NCI-H187 (cell line): Measurements from ENCODE around the gene UROS.

ENCODE experiments used
- DNase-seq, 2 experiments: peaks; one replicate each; lab custom pipeline; 2025; lab: John Stamatoyannopoulos, UW

UROS gene

DNA sequence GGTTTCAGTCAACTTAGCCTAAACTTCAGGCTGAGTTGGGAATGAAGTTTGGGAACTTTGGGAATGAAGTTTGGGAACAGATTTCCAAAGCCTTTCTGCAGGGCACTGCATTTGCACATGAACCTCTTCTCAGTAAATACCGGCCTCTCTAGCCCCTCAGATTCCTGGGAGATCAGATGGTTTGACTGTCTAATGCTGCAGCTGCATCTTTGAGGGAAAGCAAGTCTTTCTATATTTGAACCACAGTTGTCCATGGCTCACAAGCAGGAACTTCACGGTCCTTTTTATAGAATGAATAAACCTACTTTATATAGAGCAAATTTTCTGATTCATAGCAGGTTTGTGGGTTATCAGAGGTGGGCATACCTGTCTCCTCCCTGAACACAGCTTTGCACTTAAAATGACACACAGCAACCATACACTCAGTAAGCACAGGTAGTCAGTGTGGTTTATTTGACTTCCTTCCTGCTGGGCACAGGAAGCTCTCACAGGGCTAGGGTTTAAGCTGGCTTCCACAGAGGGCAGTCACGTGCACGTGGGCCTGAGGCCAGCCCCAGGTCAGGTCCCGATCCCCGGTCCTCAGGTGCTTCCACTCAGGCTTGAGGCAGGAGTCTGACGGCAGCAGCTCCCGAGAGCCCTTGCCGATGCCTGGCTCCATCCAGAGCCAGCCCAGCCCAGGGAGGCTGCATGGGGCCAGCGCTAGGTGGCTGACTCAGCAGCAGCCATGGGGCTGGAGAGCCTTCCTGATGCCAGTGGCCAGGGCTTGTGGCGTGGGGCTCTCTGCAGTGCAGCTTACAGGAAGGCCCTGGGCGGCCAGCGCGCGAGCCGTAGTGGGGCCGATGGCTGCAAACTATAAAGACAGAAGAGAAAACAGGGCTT is 34.7 kb downstream of the UROS start:
- no peak for DNase-seq

GRCh38 chr10:125785791-125786190 is 37.3 kb downstream of the UROS start:
- DNase-seq = no peak

DNA sequence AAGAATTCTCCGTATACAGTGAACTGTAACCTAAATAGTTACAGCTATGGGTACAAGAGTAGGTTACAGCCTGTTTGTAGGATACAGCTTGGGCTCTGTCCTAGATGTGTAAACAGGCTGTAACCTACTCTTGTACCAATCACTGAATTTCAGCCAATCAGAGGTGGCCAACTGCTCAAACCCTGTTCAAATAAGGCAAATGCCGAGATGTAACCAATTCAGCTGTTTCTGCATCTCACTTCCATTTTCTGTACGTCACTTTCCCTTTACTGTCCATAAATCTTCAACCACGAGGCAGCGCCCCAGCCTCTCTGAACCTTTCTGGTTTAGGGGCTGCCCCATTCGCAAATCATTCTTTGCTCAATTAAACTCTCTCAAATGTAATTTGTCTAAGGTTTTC is 39.1 kb downstream of the UROS start:
- DNase-seq = no peak

DNA sequence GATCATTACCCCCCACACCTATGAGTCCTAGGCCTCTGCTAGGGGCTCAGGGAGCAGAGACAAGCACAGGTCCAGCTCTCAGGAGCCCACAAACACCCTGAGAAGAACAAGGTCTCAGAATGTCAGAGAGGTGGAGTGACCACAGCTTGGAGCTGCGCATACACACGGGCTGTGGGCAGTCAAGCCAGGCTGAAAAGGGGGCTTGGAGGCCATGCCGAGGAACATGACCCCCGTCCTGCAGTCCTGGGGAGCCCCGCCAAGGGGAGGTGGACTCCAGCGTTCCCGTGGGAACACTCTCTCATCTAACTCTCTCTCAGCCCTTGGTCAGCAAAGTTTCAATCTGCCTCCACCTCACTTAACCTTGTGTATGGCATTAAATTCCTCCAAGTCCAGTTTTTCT is 39.6 kb downstream of the UROS start:
- no peak for DNase-seq

DNA sequence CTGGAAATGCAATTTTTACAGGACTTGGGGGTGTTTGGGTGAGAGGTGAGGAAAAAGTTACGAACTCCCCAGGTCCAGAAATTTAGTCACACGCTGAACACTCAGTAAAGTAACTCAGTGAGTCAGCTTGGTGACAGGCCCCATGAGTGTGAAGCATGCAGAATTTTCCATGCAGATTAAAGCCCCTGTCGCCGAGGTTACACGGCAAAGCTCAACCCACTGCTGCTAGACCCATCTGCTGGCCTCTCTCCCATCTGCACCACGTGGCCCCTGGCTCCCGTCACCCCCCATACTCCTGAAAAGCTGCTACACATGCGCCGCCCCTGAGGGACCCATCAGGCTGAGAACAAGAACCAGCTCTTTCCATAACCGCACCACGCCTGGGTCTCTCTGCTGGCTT is 40.4 kb downstream of the UROS start:
- no peak for DNase-seq

- no peak for DNase-seq
These were observed 41.0 kb downstream of the UROS start for GRCh38 chr10:125782054-125782453.

- no peak for DNase-seq
These were observed 41.7 kb downstream of the UROS start for GRCh38 chr10:125781374-125781773.

DNA sequence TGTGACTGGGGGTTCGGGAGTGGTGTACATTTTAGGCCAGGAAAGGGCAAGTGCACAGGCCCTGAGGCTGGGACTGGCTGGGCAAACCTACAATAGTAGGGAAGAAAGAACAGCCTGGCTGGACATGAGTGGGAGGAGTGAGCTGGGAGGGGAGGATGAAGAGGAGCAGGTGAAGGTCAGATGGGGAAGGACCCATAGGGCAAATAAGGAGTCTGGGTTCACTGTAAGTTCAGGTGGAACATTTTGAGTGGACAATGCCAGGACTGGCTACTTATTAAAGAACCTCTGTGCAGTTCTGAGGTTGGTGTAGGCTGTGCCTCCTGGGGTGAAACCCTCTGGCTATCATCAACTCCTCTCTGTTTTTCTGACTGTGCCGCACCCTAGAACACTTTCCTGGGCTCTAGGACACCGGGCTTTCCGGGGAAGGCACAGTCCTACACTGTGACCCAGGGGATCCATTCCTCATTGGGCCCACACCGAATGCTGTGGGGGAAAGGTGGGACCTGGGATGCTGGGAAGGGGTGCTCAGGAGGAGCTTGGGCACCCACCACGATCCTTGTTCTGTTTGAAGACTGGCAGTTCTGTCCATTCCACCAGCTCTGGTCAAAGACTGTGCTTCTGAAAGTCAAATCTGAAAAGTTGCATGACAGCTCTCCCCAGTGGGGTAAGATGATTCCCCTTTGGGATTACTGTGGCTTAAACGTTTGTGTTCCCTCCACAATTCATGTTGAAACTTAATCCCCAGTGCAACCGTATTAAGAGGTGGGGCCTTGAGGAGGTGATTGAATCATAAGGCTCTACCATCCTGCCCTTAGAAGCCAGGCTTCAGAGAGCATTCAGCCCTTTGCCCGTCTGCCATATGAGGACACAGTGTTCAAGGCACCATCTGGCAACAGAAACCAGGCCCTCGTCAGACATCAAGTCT is 43.4 kb downstream of the UROS start:
- no peak for DNase-seq

GRCh38 chr10:125778556-125778955 is 44.5 kb downstream of the UROS start:
- DNase-seq = no peak

- no peak for DNase-seq
These were observed 45.3 kb downstream of the UROS start for GRCh38 chr10:125777806-125778205.

- DNase-seq = no peak
These were observed 47.5 kb downstream of the UROS start, which contains the start of gene MMP21 for GRCh38 chr10:125775491-125776106. Gene MMP21, minus strand, starts transcription at chr10:125775821. Its CDS starts 0 bp downstream, at chr10:125775821.

GRCh38 chr10:125774581-125775191 is 48.4 kb downstream of the UROS start:
- no peak for DNase-seq

GRCh38 chr10:125773687-125774543 is 49.1 kb downstream of the UROS start:
- no peak for DNase-seq

DNA sequence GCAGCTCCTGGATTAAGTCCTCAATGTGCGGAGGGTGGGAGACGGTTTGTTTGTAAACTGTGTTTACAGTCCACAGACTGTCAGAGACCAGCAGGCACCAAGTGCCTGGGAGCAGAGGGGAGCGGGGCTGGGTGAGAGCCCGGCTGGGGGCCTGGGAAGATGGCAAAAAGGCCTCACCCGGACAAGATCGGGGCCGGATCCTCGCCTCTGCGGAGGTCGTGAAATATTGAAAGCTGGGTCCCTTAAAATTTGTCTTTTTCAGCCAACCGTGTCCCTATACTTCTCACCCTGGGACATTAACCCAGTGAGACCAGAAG is 50.2 kb downstream of the UROS start:
- no peak for DNase-seq

DNA sequence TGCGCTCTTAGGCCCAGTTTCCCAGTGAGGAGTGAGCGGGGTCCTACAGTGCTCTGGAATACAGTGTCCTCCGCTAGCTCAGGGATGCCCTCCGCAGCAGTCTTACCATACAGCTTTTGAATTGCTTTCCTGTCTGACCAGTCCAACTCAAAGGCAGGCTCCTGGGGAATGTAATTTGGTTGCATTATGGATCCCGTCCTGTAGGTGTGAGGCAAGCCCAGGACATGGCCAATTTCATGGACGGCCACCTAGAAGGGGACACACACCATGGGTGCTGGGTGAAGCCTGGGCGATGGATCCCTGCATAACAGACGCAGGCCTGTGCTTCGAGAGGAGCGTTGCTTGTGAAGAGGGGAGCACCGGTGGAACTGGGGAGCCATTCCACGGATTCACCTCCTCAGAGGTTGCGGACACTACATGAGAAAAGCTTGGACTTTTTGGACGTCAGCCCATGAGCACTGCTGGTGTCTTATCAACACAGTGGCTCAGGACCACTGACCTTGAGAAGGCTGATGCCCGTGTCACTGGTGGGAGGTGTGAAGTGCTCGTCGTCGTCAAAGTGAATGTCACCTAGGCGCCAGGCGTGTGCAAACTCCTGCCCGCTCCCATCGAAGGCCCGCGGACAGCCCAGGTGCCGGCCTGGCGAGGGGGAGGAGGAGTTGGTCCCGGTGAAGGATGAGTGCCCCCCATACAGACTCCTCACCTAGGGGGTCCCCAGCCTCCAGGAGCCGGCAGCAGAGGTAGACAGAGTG is 50.8 kb downstream of the UROS start:
- DNase-seq = no peak

- DNase-seq = no peak
These were observed 52.2 kb downstream of the UROS start for GRCh38 chr10:125770844-125771243.

GRCh38 chr10:125769175-125769574 is 53.9 kb downstream of the UROS start:
- no peak for DNase-seq

GRCh38 chr10:125768219-125768855 is 54.7 kb downstream of the UROS start:
- DNase-seq = no peak

GRCh38 chr10:125766511-125766910 is 56.5 kb downstream of the UROS start:
- no peak for DNase-seq

DNA sequence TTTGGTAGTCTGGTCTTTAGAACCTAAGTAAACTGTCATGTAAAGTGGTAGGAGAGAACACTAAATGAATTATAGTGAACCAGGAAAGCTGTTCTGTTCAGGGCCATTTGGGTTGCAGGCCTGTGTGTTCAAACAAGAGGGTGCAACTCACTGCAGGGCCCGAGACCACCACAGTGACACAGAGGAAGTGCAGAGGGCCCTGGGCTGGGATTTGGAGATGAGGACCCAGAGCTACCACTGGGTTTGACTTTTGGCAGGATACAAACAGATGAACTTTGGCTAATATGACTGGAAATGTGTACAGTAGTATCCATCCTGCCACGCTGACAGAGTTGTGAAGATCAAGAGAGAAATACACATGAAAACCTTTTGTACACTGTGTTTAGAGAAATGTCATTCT is 57.2 kb downstream of the UROS start:
- DNase-seq = no peak
